ENCODE data around the gene XCL2. TPM values are rescaled to one million over a fixed set of nuclear protein-coding genes. Genes with fewer than 3 reads are reported as not detected.
"Not testable (repeated sequence)": the region's sequence is repeated elsewhere in the genome, so short reads cannot be mapped to it uniquely, and the experiment has no call there.

XCL2 gene
- total RNA-seq = under 1 TPM in 1 of 4 donors, not detected in 3; 0.60 TPM
- not detected for polyA plus RNA-seq
- long read RNA-seq, donor 1 = 0 reads
- long read RNA-seq, donor 2 = 0 reads
- long read RNA-seq, donor 3 = 0 reads
- long read RNA-seq, donor 4 = 0 reads

DNA sequence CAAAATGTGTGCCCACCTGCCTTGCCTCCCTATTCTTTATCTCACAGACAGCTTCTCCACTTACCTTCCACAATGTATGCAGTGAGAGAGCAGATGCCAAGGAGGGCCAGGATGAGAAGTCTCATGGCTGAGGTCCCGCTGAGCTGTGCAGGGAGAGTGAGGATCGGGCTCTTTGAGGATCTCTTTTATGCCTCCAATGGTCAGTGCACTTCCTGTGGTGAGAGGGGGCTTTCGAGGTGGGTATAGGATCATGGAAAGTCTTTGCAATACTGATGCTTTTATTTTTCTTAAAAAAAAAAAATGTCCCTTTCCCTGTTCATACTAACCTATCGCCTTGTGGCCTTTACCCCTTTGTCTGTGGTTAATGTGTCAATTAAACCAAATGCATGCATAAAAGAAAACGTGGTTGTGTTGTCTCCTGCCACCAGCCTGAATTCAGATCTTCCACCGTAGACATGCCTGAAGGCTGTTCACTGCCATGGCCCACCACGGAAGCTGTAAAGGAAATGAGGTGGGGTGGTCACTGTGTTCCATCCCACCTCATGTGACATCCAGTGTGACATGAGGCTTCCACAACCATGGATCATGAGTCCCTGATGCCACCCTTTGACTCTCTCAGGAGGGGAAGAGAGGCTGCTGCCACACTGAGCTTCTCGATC is at the start of gene XCL2:
Gene XCL2, minus strand, starts transcription at position 158 of the 659 bp plus-strand sequence. Its CDS starts 33 bp downstream, at position 125.
- DNase-seq; H3K4me1 ChIP-seq (ENCODE audit: control insufficient read depth, insufficient read depth, low read length); H3K27ac ChIP-seq (ENCODE audit: low read length); H3K4me3 ChIP-seq (ENCODE audit: low read length); H3K27me3 ChIP-seq (ENCODE audit: control insufficient read depth, insufficient read depth); intact Hi-C loops (cut with DNase I); H3K9me3 ChIP-seq (ENCODE audit: control insufficient read depth, low read length); ATAC-seq: not testable (repeated sequence)
- 85% methylated on average over 5 of the region's 8 CpGs for WGBS

DNA sequence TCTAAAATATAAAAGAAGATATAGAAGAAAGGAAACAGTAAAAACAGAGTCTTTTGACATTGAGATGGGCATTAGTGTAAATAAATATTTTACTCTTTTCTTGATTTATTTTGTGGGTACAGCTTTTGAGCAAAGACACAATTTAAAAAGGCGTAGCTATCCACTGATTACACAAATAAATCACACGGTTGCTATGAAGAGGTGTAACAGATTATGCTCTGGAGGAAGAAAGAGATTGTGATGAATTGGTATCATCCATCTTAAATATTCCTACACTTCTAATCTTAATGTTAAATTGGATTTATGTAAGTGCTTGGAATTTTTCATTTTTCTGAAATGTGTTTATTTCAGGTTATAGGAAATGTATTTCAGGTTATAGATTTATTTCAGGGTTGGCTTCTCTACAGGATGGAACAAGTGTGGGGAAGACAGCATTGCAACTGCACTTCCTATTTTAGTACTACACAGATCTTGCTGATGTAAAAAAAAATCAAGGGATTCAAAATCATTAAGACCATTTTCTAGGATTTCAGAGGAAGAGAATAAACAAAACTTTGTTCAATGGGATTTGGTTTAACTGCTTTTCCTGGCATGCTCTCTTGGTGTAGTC is 47.9 kb upstream of the XCL2 start:
- H3K9me3 ChIP-seq (ENCODE audit: control insufficient read depth, low read length) = no peaks in the 10 kb centered on the region
- no peak overlapping the region for H3K4me3 ChIP-seq (ENCODE audit: low read length)
- WGBS = 78% methylated on average over 2 of the region's 2 CpGs
- intact Hi-C loops (cut with DNase I) = no loop called here
- H3K27me3 ChIP-seq (ENCODE audit: control insufficient read depth, insufficient read depth) = no peaks in the 10 kb centered on the region
- ATAC-seq (no peak), DNase-seq (no peak)
- no peak overlapping the region for H3K27ac ChIP-seq (ENCODE audit: low read length)
- H3K4me1 ChIP-seq (ENCODE audit: control insufficient read depth, insufficient read depth, low read length) = no peaks in the 10 kb centered on the region

- H3K4me1 ChIP-seq (ENCODE audit: control insufficient read depth, insufficient read depth, low read length) = no peaks in the 10 kb centered on the region
- WGBS = 91% methylated on average over 5 of the region's 5 CpGs
- no peak overlapping the region for H3K27ac ChIP-seq (ENCODE audit: low read length)
- intact Hi-C loops (cut with DNase I) = no loop called here
- DNase-seq (no peak), ATAC-seq (no peak)
- H3K9me3 ChIP-seq (ENCODE audit: control insufficient read depth, low read length) = no peaks in the 10 kb centered on the region
- no peaks in the 10 kb centered on the region for H3K27me3 ChIP-seq (ENCODE audit: control insufficient read depth, insufficient read depth)
- H3K4me3 ChIP-seq (ENCODE audit: low read length) = no peak overlapping the region
Measured at GRCh38 chr1:168591066-168591465, 47.3 kb upstream of the XCL2 start.

- intact Hi-C loops (cut with DNase I) = no loop called here
- ATAC-seq = no peak
- 78% methylated on average over 2 of the region's 2 CpGs for WGBS
Measured at GRCh38 chr1:168589167-168589566, 45.4 kb upstream of the XCL2 start.

GRCh38 chr1:168585937-168586336 is 42.1 kb upstream of the XCL2 start:
- Histone ChIP-seq H3K27me3 (ENCODE audit: control insufficient read depth, insufficient read depth) (no peaks in the 10 kb centered on the region), H3K4me3 (ENCODE audit: low read length) (no peak overlapping the region), H3K4me1 (ENCODE audit: control insufficient read depth, insufficient read depth, low read length) (no peaks in the 10 kb centered on the region), H3K27ac (ENCODE audit: low read length) (no peak overlapping the region), H3K9me3 (ENCODE audit: control insufficient read depth, low read length) (no peaks in the 10 kb centered on the region)
- WGBS = 46% methylated on average over 1 of the region's 1 CpG
- ATAC-seq = no peak
- no peak for DNase-seq
- intact Hi-C loops (cut with DNase I) = no loop called here

More at GRCh38 chr1:168589167-168589566, 45.4 kb upstream of the XCL2 start:
- H3K4me3 ChIP-seq (ENCODE audit: low read length) = no peak overlapping the region
- no peaks in the 10 kb centered on the region for H3K9me3 ChIP-seq (ENCODE audit: control insufficient read depth, low read length)
- no peak overlapping the region for H3K27ac ChIP-seq (ENCODE audit: low read length)
- H3K27me3 ChIP-seq (ENCODE audit: control insufficient read depth, insufficient read depth) = no peaks in the 10 kb centered on the region
- DNase-seq = no peak
- no peaks in the 10 kb centered on the region for H3K4me1 ChIP-seq (ENCODE audit: control insufficient read depth, insufficient read depth, low read length)

DNA sequence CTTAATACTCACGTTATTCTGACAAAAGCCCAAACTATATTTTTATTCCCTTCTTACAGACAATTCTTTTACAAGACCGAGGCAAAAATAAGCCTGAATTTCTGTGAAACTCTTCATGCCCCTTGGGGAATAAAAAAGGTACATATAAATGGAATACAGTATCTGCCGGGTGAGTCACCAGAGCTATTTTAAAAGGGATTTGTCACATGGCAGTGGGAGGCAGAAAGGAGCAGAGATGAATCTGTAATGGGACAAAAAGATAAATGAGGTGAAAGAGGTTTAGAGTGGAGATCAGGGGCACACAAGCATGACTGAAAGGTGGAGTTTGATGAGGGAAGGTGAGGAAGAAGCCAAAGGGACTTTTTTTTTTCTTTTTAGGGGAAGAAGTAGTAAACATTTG is 41.4 kb upstream of the XCL2 start:
- H3K27me3 ChIP-seq (ENCODE audit: control insufficient read depth, insufficient read depth) = no peaks in the 10 kb centered on the region
- no peak overlapping the region for H3K4me3 ChIP-seq (ENCODE audit: low read length)
- H3K4me1 ChIP-seq (ENCODE audit: control insufficient read depth, insufficient read depth, low read length) = no peaks in the 10 kb centered on the region
- H3K27ac ChIP-seq (ENCODE audit: low read length) = no peak overlapping the region
- no peaks in the 10 kb centered on the region for H3K9me3 ChIP-seq (ENCODE audit: control insufficient read depth, low read length)
- no peak for ATAC-seq
- intact Hi-C loops (cut with DNase I) = no loop called here
- DNase-seq = no peak
- WGBS = 59% methylated on average over 3 of the region's 3 CpGs

GRCh38 chr1:168583571-168583970 is 39.8 kb upstream of the XCL2 start:
- DNase-seq = no peak
- Histone ChIP-seq H3K27ac (ENCODE audit: low read length) (no peak overlapping the region), H3K27me3 (ENCODE audit: control insufficient read depth, insufficient read depth) (no peaks in the 10 kb centered on the region), H3K4me3 (ENCODE audit: low read length) (no peak overlapping the region), H3K4me1 (ENCODE audit: control insufficient read depth, insufficient read depth, low read length) (peaks cover 2% of the 10 kb centered on the region), H3K9me3 (ENCODE audit: control insufficient read depth, low read length) (no peaks in the 10 kb centered on the region)
- ATAC-seq = no peak
- intact Hi-C loops (cut with DNase I) = no loop called here
- 87% methylated on average over 6 of the region's 6 CpGs for WGBS

GRCh38 chr1:168582688-168583336 is 39.0 kb upstream of the XCL2 start:
- DNase-seq = no peak
- intact Hi-C loops (cut with DNase I) = no loop called here
- Histone ChIP-seq H3K4me1 (ENCODE audit: control insufficient read depth, insufficient read depth, low read length) (peaks cover 3% of the 10 kb centered on the region), H3K27ac (ENCODE audit: low read length) (no peak overlapping the region), H3K9me3 (ENCODE audit: control insufficient read depth, low read length) (no peaks in the 10 kb centered on the region), H3K4me3 (ENCODE audit: low read length) (no peak overlapping the region), H3K27me3 (ENCODE audit: control insufficient read depth, insufficient read depth) (no peaks in the 10 kb centered on the region)
- 48% methylated on average over 6 of the region's 6 CpGs for WGBS
- no peak for ATAC-seq

GRCh38 chr1:168581817-168582572 is 38.2 kb upstream of the XCL2 start:
- DNase-seq = no peak
- Histone ChIP-seq H3K27ac (ENCODE audit: low read length) (no peak overlapping the region), H3K4me1 (ENCODE audit: control insufficient read depth, insufficient read depth, low read length) (peaks cover 3% of the 10 kb centered on the region), H3K4me3 (ENCODE audit: low read length) (no peak overlapping the region), H3K9me3 (ENCODE audit: control insufficient read depth, low read length) (no peaks in the 10 kb centered on the region), H3K27me3 (ENCODE audit: control insufficient read depth, insufficient read depth) (no peaks in the 10 kb centered on the region)
- intact Hi-C loops (cut with DNase I) = no loop called here
- 83% methylated on average over 4 of the region's 4 CpGs for WGBS
- ATAC-seq = no peak

DNA sequence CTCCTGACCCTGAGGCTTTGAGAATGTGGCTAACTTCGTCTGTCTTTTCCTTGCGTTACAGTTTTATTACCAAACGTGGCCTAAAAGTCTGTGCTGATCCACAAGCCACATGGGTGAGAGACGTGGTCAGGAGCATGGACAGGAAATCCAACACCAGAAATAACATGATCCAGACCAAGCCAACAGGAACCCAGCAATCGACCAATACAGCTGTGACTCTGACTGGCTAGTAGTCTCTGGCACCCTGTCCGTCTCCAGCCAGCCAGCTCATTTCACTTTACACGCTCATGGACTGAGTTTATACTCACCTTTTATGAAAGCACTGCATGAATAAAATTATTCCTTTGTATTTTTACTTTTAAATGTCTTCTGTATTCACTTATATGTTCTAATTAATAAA is 37.2 kb upstream of the XCL2 start:
- intact Hi-C loops (cut with DNase I); H3K4me3 ChIP-seq (ENCODE audit: low read length); H3K4me1 ChIP-seq (ENCODE audit: control insufficient read depth, insufficient read depth, low read length); H3K9me3 ChIP-seq (ENCODE audit: control insufficient read depth, low read length); H3K27me3 ChIP-seq (ENCODE audit: control insufficient read depth, insufficient read depth); ATAC-seq; DNase-seq; H3K27ac ChIP-seq (ENCODE audit: low read length): not testable (repeated sequence)
- WGBS = 68% methylated on average over 7 of the region's 7 CpGs

GRCh38 chr1:168580290-168580689 is 36.5 kb upstream of the XCL2 start:
- ATAC-seq; H3K27me3 ChIP-seq (ENCODE audit: control insufficient read depth, insufficient read depth); H3K4me3 ChIP-seq (ENCODE audit: low read length); H3K4me1 ChIP-seq (ENCODE audit: control insufficient read depth, insufficient read depth, low read length); DNase-seq; H3K9me3 ChIP-seq (ENCODE audit: control insufficient read depth, low read length); intact Hi-C loops (cut with DNase I); H3K27ac ChIP-seq (ENCODE audit: low read length): not testable (repeated sequence)
- WGBS = 96% methylated on average over 2 of the region's 2 CpGs

Data from right cardiac atrium (tissue), 5 donors.